HL-60 (cell line): ENCODE data around the gene IRX5.

Experiments used
- DNase-seq, 2 experiments: peaks; one replicate each; pipeline ENCODE4 v3.0.0-alpha.2; 2010 to 2020; ENCODE audit warnings: low read depth in 1 of 2, low spot score in 1 of 2
- H3K27ac ChIP-seq: fragments of 250-450 bp; sonication (Bioruptor Pico); replicated peaks from 2 replicates; pipeline ENCODE4 v1.5.1; 2020; ENCODE audit warnings: mild to moderate bottlenecking, moderate library complexity
- H3K27me3 ChIP-seq: fragments of 250-450 bp; sonication (Bioruptor Pico); 2 replicates; pipeline ENCODE4 v1.5.1; 2021; ENCODE audit warnings: mild to moderate bottlenecking, moderate library complexity; ENCODE audit not compliant: insufficient read depth, poor library complexity, severe bottlenecking
- H3K4me3 ChIP-seq: replicated peaks from 2 replicates; pipeline ENCODE4 v1.5.1; 2011; ENCODE audit warnings: mild to moderate bottlenecking, control low read depth, low read length; ENCODE audit not compliant: insufficient read depth
- GABPA ChIP-seq: IDR thresholded peaks from 2 replicates; pipeline ENCODE4 v1.6.1; 2012; ENCODE audit warnings: low read depth
- POLR2AphosphoS5 ChIP-seq: IDR thresholded peaks from 2 replicates; pipeline ENCODE4 v1.6.1; 2012; ENCODE audit warnings: low read depth
- REST ChIP-seq: IDR thresholded peaks from 2 replicates; pipeline ENCODE4 v1.6.1; 2012; ENCODE audit warnings: low read depth; ENCODE audit not compliant: insufficient replicate concordance
- SPI1 ChIP-seq: IDR thresholded peaks from 2 replicates; pipeline ENCODE4 v1.6.1; 2012; ENCODE audit warnings: low read depth, mild to moderate bottlenecking, borderline replicate concordance
- TF ChIP-seq, protein P1 (sequence below): IDR thresholded peaks from one replicate; pipeline ENCODE4 v1.5.1; 2011; ENCODE audit warnings: low read length, control low read depth, inconsistent platforms; ENCODE audit not compliant: insufficient read depth

The IRX5 gene

GRCh38 chr16:54939510-54940278, 9.0 kb downstream of the IRX5 start:
- no peak overlapping the region for H3K27ac ChIP-seq
- TF ChIP-seq SPI1 (no peak), REST (no peak), GABPA (no peak), POLR2AphosphoS5 (no peak)
- TF ChIP-seq, protein P1, sequence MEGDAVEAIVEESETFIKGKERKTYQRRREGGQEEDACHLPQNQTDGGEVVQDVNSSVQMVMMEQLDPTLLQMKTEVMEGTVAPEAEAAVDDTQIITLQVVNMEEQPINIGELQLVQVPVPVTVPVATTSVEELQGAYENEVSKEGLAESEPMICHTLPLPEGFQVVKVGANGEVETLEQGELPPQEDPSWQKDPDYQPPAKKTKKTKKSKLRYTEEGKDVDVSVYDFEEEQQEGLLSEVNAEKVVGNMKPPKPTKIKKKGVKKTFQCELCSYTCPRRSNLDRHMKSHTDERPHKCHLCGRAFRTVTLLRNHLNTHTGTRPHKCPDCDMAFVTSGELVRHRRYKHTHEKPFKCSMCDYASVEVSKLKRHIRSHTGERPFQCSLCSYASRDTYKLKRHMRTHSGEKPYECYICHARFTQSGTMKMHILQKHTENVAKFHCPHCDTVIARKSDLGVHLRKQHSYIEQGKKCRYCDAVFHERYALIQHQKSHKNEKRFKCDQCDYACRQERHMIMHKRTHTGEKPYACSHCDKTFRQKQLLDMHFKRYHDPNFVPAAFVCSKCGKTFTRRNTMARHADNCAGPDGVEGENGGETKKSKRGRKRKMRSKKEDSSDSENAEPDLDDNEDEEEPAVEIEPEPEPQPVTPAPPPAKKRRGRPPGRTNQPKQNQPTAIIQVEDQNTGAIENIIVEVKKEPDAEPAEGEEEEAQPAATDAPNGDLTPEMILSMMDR: no peak
- peaks cover 4% of the 10 kb centered on the region for H3K27me3 ChIP-seq
- no peak overlapping the region for H3K4me3 ChIP-seq
- no peak for DNase-seq

DNA sequence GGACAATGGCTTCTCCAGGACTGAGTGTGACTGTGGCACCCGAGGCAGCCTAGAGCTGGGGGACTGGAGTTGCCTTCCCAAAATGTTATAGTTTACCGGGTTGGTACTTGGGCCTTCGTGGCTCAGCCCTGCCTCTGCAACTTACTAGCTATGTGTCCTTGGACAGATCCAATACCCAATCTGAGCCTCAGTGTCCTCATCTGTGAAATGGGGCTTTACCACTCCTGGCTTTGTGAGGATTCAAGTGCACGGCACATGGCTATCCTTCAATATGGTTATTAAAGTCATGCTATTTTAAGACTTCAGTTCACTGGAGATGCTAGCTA, 9.6 kb downstream of the IRX5 start:
- H3K27me3 ChIP-seq: peaks cover 4% of the 10 kb centered on the region

GRCh38 chr16:54942353-54942943, 11.8 kb downstream of the IRX5 start:
- no peak overlapping the region for H3K27ac ChIP-seq
- peaks cover 4% of the 10 kb centered on the region for H3K27me3 ChIP-seq
- TF ChIP-seq GABPA (no peak), REST (no peak), POLR2AphosphoS5 (no peak), SPI1 (no peak)
- TF ChIP-seq, protein P1: no peak
- DNase-seq: no peak
- H3K4me3 ChIP-seq: no peak overlapping the region

More for the DNA sequence above, 9.6 kb downstream of the IRX5 start:
- H3K4me3 ChIP-seq: no peak overlapping the region
- no peak overlapping the region for H3K27ac ChIP-seq
- no peak for DNase-seq
- TF ChIP-seq, protein P1: no peak
- no peak for TF ChIP-seq SPI1
- no peak for TF ChIP-seq GABPA
- TF ChIP-seq POLR2AphosphoS5: no peak
- no peak for TF ChIP-seq REST
